HUDEP-2 (cell line): Measurements from ENCODE around the gene CYREN.

Experiments
- DNase-seq, 76 experiments: peaks; one replicate each; lab custom pipeline; 2025; ENCODE audit not compliant: unreplicated experiment in 76 of 76; lab: John Stamatoyannopoulos, UW

The CYREN gene

GRCh38 chr7:135197906-135198655 is 27.6 kb upstream of the CYREN start:
- DNase-seq = no peak

DNA sequence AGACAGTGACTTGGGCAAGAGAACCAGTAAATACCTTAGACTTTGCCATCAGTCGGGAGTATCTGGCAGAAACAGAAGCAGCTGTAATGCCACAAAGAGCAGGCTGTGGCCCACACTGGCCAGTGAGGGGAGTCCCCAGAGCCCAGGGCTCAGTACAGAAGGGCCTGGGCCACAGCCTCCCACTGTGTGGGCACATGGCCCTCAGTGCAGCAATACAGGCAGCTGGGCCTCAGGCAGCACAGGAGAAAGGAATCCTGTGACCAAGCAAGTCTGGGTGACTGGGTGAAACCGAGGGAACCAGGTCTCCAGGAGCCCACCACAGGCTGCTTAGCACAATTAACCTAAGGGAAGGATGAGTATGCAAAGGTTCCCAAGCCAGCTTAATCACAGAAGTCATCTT is 26.8 kb upstream of the CYREN start:
- DNase-seq = no peak

DNA sequence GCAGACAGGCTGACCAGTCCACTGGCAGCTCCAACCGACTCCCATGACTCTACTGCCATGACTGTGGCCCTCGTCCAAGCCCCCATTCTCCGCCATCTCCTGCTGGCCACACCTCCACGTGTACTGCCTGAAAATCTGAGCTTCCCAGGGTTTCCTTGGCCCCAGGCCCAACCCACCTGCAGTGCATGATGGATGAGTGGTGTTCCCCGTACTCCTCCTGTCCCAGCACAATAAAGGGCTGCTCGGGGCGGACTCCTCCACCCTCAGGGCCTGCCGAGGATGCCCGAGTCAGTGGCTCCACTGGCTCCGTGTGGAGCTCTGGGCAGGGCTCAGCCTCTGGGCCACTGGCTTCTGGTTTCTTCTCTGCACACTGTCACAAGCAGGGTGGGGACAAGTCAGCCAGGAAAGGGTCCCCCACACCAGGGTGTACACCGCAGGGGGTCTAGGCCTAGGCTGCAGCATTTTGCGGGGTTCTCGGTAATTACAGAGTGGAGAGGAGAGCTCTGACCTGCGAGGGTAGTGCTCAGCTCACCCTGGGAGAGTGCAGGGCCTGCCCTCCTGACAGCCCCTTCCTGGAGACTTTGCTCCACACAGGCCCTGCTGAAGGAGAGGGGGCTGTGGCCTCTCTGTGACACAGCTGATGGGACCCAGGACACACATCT is 25.6 kb upstream of the CYREN start:
- DNase-seq = no peak

DNA sequence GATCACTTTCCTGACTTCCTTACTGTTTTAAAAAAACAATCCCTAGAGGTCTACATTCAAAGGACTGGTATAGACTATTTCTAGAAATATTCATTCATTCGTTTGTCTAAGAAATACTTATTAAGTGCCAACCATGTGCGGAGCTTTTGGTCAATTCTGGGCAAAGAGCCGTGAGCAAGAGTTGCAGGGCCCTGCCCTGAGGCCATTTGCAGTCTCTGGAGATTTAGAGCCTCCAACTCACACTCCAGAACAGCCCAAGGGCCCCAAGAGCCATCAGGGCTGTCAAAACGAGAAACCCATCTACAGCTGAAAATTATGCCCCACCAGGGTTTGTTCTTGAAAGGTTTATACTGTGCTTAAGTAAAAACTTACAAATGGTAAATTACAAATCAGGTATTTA is 24.6 kb upstream of the CYREN start:
- DNase-seq = no peak

- no peak for DNase-seq
These were observed 24.1 kb upstream of the CYREN start for GRCh38 chr7:135194494-135195095.

GRCh38 chr7:135193615-135194081 is 23.1 kb upstream of the CYREN start:
- DNase-seq = no peak

DNA sequence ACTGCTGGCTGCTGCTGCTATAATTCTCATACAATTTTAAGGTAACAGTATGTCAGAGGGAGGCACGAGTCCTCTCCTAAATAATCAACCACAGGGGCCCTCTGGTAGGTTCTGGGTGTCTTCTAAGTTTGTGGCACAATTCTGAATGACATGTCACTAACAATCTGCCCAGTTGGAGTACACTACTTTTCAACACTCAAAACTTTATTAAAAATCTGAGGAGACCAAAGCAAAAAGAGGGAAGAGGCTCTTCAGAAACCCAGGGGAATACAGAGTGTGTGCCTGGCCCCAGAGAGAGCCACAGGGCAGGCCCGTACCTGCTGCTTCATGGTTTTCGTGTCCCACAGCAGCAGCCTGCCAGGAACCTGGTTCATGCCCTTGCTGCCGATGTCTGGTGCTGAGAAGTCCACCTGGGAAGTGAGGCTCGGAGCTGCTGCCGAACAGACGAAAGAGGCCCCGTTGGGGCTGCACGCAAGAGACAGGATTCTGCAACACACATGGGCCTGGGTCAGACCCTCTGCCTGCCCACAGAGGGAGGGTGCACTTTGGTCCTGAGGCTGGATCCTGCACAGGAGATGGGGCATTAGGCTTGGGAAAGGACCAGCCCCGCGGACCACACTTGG is 22.5 kb upstream of the CYREN start:
- no peak for DNase-seq

DNA sequence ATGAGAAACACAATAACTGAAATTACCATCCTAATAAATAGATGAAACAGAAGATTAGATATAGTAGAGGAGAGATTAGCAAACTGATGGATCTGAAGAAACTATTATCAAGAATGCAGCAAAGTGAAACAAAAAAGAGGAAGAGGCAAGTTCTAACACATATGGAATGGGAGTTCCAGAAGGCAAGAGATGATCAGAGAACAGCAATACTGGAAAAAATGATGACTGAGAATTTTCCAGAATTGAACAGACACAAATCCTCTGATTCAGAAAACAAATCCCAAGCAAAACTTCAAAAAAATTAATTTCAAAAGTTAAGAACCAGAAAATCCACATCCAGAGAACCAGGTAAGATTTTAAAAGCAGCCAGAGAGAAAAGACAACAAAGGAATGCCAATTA is 20.2 kb upstream of the CYREN start:
- DNase-seq = no peak

DNA sequence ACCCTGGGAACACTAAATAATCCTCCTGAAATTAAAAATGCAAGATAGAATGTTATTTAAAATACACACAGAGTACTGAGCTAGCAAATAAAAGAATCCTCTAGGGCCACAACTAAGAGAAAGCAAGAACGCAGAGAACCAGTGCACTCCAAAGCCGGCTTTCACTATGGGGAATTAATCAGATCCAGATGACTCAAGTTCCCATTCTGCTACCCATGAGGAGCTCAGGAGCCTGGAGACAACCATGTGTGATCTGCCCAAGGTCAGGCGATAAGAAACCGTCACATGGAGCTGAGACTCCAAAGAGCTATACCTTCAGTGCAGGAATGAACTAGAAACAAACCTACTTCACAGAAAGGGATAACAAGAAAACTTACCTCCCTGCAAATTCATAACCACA is 19.5 kb upstream of the CYREN start:
- no peak for DNase-seq

- DNase-seq = no peak
These were observed 18.7 kb upstream of the CYREN start for GRCh38 chr7:135189221-135189662.

DNA sequence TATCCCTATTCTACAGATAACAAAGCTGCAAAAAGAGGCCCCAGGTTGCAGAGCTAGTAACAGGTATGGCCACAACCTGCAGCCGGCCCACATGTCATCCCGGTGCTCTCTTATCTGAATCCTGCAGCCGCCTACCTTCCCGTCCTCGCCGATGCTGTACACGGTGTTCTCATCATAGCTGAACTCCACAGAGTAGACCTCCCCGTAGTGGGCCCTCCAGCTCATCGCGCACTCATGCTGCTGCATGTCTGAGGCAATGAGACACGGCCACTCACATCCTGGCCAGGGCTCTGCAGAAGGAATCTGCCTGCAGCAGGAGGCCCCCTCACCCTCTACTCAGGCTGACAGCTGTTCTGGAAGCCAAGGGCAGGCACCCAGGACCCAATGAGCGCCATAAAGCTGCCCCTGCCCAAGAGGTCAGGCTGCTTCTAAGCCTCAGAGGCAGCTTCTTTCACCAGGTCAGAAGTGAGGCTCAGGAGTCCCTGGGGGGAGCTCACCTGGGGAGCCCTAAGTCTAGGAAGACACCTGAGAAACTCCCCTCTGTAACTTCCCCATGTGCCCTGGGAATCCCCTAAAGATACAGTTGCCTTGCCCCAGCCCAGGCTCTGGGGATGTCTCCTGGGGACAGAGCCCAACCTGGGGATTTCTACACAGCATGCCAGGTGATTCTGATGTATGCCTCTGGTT is 17.9 kb upstream of the CYREN start:
- DNase-seq = no peak

DNA sequence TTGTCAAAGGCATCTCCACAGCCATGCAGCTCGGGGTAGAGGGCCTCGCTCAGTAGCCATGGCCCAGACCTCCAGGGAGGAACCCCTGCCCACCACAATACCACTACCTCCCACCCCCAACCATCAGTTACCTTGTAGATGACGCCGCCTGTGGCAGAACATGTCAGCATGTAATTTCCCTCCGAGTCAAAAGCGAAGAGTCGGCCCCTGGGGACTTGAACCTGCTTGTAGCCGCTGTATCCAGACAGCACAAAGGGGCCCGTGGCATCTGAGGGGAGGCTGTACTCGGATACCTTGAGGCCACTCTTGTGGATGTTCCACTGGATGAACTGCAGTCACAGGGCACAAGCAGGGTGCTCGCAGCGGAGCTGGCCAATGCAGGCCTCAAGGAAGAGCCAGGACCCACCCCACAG is 16.3 kb upstream of the CYREN start:
- DNase-seq = no peak

DNA sequence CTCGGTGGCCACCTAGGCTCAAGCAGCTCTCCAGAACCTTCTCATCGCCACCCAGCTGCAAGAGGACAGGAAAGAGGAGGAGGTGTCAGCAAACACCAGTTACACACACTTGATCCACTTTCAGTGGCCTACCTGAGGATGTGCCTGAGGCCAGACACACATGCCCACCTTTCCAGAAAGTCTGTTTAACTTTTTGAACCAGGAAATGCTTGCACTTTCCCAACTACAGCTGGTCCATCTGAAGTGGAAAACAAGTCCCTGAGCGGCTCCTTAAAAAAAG is 15.7 kb upstream of the CYREN start:
- no peak for DNase-seq

- DNase-seq = no peak
These were observed 15.2 kb upstream of the CYREN start for GRCh38 chr7:135185471-135186260.

DNA sequence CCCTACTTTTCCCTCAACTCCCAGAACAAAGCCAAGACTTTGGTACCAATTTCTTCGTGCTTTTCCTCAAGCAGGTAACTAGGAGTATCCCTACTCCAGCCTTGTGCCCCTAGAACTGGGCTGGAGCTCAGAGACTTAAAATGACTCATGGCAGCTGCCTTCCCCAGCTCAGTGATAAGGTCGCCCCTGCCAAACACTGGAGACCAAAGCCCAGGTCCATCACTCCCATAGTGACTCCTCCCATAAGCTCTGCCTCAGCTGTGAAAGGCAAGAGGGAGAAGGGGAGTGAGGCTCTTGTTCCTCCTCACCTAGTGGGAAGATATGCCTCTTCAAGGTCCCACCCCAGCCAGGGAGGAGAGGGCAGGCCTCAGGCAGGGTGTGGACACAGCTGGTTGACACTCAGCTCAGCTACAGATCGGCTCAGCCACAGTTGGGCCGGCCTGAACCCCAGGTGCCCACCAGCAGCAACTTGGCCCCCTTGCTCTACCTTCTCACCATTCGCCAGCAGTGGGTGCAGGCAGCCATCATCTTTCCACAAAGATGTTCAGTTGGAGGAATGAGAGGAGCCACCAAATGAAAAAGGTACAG is 13.8 kb upstream of the CYREN start:
- peak in 7 of 76 experiments; percentile 2 to 57 (median 25) for DNase-seq

DNA sequence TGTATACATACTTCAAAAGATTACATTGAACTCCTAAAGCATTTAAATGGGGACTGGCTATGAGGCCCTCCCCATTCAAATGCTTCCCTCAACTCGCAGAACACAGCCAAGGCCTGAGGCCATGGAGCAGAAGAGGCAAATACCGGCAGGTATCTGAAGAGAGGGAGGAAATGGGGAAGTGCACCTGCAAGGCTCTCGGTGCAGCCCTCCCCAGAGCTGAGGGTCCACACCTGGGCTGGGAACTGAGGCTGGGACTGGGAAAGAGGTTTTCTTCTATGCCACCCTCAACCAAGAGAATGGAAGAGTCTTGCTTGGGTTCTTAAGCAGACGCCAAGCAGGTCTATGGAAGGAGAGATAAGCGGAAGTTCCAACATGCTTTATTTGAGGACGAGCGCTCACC is 13.0 kb upstream of the CYREN start:
- DNase-seq = no peak

DNA sequence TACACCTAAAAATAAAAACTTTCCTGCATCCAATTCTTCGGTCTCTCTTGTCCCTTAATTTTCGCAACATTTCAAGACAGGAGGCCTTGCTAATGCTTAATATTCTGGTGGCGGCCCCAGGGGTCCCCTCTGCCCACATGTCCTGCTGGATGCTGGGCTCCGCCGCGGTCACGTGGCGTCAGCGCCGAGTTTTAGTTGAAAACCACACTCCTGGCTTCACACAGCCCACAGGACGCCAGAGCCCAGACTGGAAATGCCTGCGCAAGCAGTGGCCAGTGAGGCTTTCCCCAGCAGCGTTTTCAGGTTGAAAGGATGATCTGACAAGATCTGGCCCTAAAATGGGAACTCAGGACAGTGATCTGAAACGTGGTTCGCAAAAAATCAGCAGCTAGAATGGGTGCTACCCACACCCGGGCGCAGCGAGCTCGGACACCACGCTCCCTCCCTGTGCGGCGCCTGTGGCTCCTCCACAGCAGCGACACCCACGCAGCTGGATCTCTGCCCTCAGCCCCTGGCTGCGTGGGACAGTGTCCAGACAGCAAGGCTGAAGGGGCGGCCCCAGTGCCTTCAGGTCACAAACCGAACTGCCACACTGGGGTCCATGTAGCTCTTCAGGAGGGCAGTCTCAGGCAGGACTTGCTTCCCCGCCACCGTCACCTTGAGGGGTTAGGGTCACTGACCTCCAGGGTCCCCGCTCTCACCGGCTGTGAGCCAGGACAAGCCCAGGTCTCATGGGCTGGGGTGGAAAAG is 11.6 kb upstream of the CYREN start:
- no peak for DNase-seq

DNA sequence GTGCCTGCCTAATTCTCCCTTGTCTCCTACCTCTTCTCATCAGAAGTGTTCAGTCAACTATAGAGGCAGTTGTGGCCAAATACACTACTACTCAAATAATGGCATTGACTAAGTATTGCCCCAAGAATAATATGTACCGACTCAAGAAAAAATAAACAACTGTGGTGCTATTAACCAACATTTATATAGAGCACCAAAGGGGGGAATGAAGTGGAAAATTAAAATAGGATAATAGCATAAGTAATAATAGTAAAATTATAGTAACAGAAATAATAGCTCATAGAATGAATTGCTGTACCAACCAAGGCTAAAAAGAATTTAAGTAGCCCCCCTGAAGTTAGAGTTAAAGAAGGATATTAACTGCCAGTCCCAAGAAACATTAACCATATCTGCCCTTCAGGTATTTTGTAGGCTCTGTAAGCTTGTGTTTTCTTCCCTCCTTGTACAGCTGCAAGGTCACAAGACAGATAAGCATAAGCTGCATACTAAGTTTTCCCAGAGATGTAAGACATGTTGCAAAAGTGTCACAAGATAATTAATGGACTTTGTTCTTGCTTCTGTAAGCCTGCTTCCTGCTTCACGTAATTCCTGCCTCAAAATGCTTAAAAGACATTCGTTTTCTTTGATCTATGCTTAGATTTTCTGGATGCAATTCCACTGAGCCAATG is 10.9 kb upstream of the CYREN start:
- DNase-seq = no peak

- DNase-seq = no peak
These were observed 9.6 kb upstream of the CYREN start for GRCh38 chr7:135180122-135180521.
